ENCODE results near the gene REN.

DNA sequence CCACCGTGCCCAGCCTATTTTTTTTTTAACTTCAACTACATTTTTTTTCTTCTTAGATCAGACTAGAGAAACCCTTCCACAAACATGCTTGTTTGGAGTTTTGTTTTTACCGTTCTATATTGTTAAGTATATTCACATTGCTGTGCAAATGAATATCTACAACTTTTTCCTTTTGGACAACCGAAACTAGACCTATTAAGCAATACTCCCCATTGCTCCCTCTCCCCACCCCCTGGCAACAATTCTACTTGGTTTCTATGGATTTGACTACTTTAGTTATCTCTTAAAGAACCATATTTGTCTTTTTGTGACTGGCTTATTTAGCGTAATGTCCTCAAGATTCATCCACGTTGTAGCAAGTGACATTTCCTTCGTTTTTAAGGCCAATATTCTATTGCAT lies 33.4 kb downstream of the REN start:
- TF ChIP-seq EP300 (conservative IDR thresholded peaks at IDR 0.05; ENCODE audit: poor library complexity, severe bottlenecking), result no peak
- TF ChIP-seq, protein P1, sequence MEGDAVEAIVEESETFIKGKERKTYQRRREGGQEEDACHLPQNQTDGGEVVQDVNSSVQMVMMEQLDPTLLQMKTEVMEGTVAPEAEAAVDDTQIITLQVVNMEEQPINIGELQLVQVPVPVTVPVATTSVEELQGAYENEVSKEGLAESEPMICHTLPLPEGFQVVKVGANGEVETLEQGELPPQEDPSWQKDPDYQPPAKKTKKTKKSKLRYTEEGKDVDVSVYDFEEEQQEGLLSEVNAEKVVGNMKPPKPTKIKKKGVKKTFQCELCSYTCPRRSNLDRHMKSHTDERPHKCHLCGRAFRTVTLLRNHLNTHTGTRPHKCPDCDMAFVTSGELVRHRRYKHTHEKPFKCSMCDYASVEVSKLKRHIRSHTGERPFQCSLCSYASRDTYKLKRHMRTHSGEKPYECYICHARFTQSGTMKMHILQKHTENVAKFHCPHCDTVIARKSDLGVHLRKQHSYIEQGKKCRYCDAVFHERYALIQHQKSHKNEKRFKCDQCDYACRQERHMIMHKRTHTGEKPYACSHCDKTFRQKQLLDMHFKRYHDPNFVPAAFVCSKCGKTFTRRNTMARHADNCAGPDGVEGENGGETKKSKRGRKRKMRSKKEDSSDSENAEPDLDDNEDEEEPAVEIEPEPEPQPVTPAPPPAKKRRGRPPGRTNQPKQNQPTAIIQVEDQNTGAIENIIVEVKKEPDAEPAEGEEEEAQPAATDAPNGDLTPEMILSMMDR (IDR thresholded peaks at IDR 0.05; ENCODE audit: poor library complexity, severe bottlenecking), result no peak
- no peak for TF ChIP-seq TAF1 (IDR thresholded peaks at IDR 0.05; ENCODE audit: low read depth)
- TF ChIP-seq EZH2 (IDR thresholded peaks at IDR 0.05; ENCODE audit: borderline replicate concordance, insufficient read depth, low read length, poor library complexity, severe bottlenecking), result no peak
- TF ChIP-seq, protein P2, sequence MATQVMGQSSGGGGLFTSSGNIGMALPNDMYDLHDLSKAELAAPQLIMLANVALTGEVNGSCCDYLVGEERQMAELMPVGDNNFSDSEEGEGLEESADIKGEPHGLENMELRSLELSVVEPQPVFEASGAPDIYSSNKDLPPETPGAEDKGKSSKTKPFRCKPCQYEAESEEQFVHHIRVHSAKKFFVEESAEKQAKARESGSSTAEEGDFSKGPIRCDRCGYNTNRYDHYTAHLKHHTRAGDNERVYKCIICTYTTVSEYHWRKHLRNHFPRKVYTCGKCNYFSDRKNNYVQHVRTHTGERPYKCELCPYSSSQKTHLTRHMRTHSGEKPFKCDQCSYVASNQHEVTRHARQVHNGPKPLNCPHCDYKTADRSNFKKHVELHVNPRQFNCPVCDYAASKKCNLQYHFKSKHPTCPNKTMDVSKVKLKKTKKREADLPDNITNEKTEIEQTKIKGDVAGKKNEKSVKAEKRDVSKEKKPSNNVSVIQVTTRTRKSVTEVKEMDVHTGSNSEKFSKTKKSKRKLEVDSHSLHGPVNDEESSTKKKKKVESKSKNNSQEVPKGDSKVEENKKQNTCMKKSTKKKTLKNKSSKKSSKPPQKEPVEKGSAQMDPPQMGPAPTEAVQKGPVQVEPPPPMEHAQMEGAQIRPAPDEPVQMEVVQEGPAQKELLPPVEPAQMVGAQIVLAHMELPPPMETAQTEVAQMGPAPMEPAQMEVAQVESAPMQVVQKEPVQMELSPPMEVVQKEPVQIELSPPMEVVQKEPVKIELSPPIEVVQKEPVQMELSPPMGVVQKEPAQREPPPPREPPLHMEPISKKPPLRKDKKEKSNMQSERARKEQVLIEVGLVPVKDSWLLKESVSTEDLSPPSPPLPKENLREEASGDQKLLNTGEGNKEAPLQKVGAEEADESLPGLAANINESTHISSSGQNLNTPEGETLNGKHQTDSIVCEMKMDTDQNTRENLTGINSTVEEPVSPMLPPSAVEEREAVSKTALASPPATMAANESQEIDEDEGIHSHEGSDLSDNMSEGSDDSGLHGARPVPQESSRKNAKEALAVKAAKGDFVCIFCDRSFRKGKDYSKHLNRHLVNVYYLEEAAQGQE (IDR thresholded peaks at IDR 0.05; ENCODE audit: borderline replicate concordance), result no peak

Measured in neural cell (in vitro differentiated cells).